Measurements from ENCODE around the gene TBRG1.

TBRG1 gene

DNA sequence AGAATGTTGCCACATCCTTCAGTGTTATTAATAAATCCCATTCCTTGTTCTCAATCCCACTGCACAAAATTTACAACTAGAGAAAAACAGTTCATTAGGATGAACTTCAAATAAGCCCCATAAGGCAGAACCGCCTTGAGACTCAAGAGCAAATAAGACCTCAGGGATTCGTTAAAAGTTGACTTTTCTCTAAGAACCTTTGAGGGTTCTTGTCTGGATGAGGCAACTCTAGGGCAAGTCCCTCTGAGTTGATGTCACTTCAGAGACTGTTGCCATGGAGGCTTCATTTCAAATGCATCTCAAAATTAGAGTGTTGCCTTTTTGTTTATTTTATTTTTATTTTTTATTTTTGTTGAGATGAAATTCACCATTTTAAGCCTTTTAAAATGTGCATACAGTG, 31.2 kb upstream of the TBRG1 start:
- Histone ChIP-seq H3K27ac (ENCODE audit: low read length) (no peak overlapping the region), H3K9ac (ENCODE audit: low read length) (no peak overlapping the region), H4K20me1 (ENCODE audit: insufficient read depth, low read length) (no peaks in the 10 kb centered on the region), H3K79me2 (ENCODE audit: low read length) (no peaks in the 10 kb centered on the region), H3K27me3 (ENCODE audit: low read depth, low read length) (peaks cover 6% of the 10 kb centered on the region), H3K9me3 (ENCODE audit: insufficient read depth, low read length) (no peaks in the 10 kb centered on the region), H3K36me3 (replicated peaks; ENCODE audit: low read depth, low read length) (no peaks in the 10 kb centered on the region), H3K4me3 (ENCODE audit: low read length) (no peak overlapping the region), H3K4me2 (ENCODE audit: low read length) (no peak overlapping the region), H2AFZ (ENCODE audit: low read depth, low read length) (no peak overlapping the region), H3K4me1 (ENCODE audit: low read length) (no peaks in the 10 kb centered on the region)
- TF ChIP-seq CTCF (IDR thresholded peaks at IDR 0.05; ENCODE audit: low read depth, low read length) (no peak), EZH2phosphoT487 (IDR thresholded peaks at IDR 0.05; ENCODE audit: low read depth) (no peak)

- Histone ChIP-seq H3K27me3 (ENCODE audit: low read depth, low read length) (peaks cover 12% of the 10 kb centered on the region), H3K4me1 (ENCODE audit: low read length) (no peaks in the 10 kb centered on the region), H3K9me3 (ENCODE audit: insufficient read depth, low read length) (no peaks in the 10 kb centered on the region), H2AFZ (ENCODE audit: low read depth, low read length) (no peak overlapping the region), H3K79me2 (ENCODE audit: low read length) (no peaks in the 10 kb centered on the region), H3K27ac (ENCODE audit: low read length) (no peak overlapping the region), H3K4me3 (ENCODE audit: low read length) (no peak overlapping the region), H3K9ac (ENCODE audit: low read length) (no peak overlapping the region), H3K4me2 (ENCODE audit: low read length) (no peak overlapping the region), H4K20me1 (ENCODE audit: insufficient read depth, low read length) (no peaks in the 10 kb centered on the region), H3K36me3 (replicated peaks; ENCODE audit: low read depth, low read length) (no peaks in the 10 kb centered on the region)
- no peak for TF ChIP-seq EZH2phosphoT487 (IDR thresholded peaks at IDR 0.05; ENCODE audit: low read depth)
- TF ChIP-seq CTCF (IDR thresholded peaks at IDR 0.05; ENCODE audit: low read depth, low read length) = no peak
Observed at GRCh38 chr11:124592627-124593026, 30.0 kb upstream of the TBRG1 start.

DNA sequence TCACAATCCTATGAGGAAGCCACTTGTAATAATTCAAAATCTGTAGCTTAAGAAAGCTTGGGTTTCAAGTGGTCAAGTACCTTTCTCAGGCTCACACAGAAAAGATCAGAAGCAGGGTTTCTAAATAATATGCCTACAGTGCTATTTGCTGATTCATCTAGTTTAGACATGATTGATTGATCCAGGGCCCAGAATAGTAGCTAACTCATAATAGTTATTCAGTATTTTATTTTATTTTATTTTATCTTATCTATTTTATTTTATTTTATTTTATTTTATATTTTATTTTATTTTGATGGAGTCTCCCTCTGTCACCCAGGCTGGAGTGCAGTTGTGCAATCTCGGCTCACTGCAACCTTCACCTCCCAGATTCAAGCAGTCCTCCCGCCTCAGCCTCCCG, 27.4 kb upstream of the TBRG1 start:
- Histone ChIP-seq H3K4me3 (ENCODE audit: low read length) (no peak overlapping the region), H3K27ac (ENCODE audit: low read length) (no peak overlapping the region), H3K27me3 (ENCODE audit: low read depth, low read length) (peaks cover 16% of the 10 kb centered on the region), H4K20me1 (ENCODE audit: insufficient read depth, low read length) (no peaks in the 10 kb centered on the region), H3K36me3 (replicated peaks; ENCODE audit: low read depth, low read length) (no peaks in the 10 kb centered on the region), H3K9ac (ENCODE audit: low read length) (no peak overlapping the region), H3K4me1 (ENCODE audit: low read length) (no peaks in the 10 kb centered on the region), H2AFZ (ENCODE audit: low read depth, low read length) (no peak overlapping the region), H3K9me3 (ENCODE audit: insufficient read depth, low read length) (no peaks in the 10 kb centered on the region), H3K79me2 (ENCODE audit: low read length) (no peaks in the 10 kb centered on the region), H3K4me2 (ENCODE audit: low read length) (no peak overlapping the region)
- no peak for TF ChIP-seq CTCF (IDR thresholded peaks at IDR 0.05; ENCODE audit: low read depth, low read length)
- TF ChIP-seq EZH2phosphoT487 (IDR thresholded peaks at IDR 0.05; ENCODE audit: low read depth) = no peak

GRCh38 chr11:124597626-124598025, 25.0 kb upstream of the TBRG1 start:
- H3K27me3 ChIP-seq (ENCODE audit: low read depth, low read length) = peaks cover 16% of the 10 kb centered on the region
- H4K20me1 ChIP-seq (ENCODE audit: insufficient read depth, low read length) = no peaks in the 10 kb centered on the region
- no peak overlapping the region for H3K9ac ChIP-seq (ENCODE audit: low read length)
- H2AFZ ChIP-seq (ENCODE audit: low read depth, low read length) = no peak overlapping the region
- no peaks in the 10 kb centered on the region for H3K9me3 ChIP-seq (ENCODE audit: insufficient read depth, low read length)
- H3K79me2 ChIP-seq (ENCODE audit: low read length) = no peaks in the 10 kb centered on the region
- TF ChIP-seq CTCF (IDR thresholded peaks at IDR 0.05; ENCODE audit: low read depth, low read length) (no peak), EZH2phosphoT487 (IDR thresholded peaks at IDR 0.05; ENCODE audit: low read depth) (no peak)
- no peaks in the 10 kb centered on the region for H3K4me1 ChIP-seq (ENCODE audit: low read length)
- H3K4me3 ChIP-seq (ENCODE audit: low read length) = no peak overlapping the region
- H3K36me3 ChIP-seq (replicated peaks; ENCODE audit: low read depth, low read length) = no peaks in the 10 kb centered on the region
- H3K27ac ChIP-seq (ENCODE audit: low read length) = no peak overlapping the region
- H3K4me2 ChIP-seq (ENCODE audit: low read length) = no peak overlapping the region
